Peyer's patch (tissue), 4 donors: ENCODE data around the gene HAP1. TPM values are rescaled to one million over a fixed set of nuclear protein-coding genes. Genes with fewer than 3 reads are reported as not detected.

ENCODE experiments used
- DNase-seq, 3 donors: peaks; one replicate each; pipeline ENCODE4 v3.0.0-alpha.2; 2017 to 2019
- H3K27ac ChIP-seq, 4 donors: fragments of 200-600 bp; sonication (generic); one replicate each; pipeline ENCODE4 v1.5.1; 2016 to 2019
- H3K27me3 ChIP-seq, 2 donors: fragments of 200-600 bp; sonication (generic); one replicate each; pipeline ENCODE4 v1.5.1; 2019
- H3K36me3 ChIP-seq, 3 donors: fragments of 200-600 bp; sonication (generic); one replicate each; pipeline ENCODE4 v1.5.1; 2016 to 2019
- H3K4me1 ChIP-seq, 4 donors: fragments of 200-600 bp; sonication (generic); one replicate each; pipeline ENCODE4 v1.5.1; 2016 to 2019
- H3K4me3 ChIP-seq, 4 donors: fragments of 200-600 bp; sonication (generic); 1 replicate in 3 of 4; 2 replicates in 1 of 4; pipeline ENCODE4 v1.5.1; 2016 to 2019; ENCODE audit warnings: mild to moderate bottlenecking in 1 of 4
- H3K9me3 ChIP-seq, 4 donors: fragments of 200-600 bp; sonication (generic); one replicate each; pipeline ENCODE4 v1.5.1; 2016 to 2019; ENCODE audit warnings: mild to moderate bottlenecking in 1 of 4
- POLR2A ChIP-seq, 2 donors: fragments of 450-650 bp; IDR thresholded peaks; one replicate each; pipeline ENCODE4 v1.5.1; 2017; ENCODE audit warnings: antibody characterized with exemption in 2 of 2, mild to moderate bottlenecking in 2 of 2, moderate library complexity in 2 of 2
- total RNA-seq, 4 donors: library from RNA; depleted of rRNA; stranded (reverse); fragments of >200 nt; gene quantifications; one replicate each; pipeline ENCODE4 v1.1.0, GENCODE V29; 2016
- TF ChIP-seq, protein P1 (sequence below), 6 experiments: fragments of 450-650 bp in 4 of 6; fragments of 200-600 bp in 2 of 6; sonication (generic) in 1 of 6; IDR thresholded peaks; one replicate each; pipeline ENCODE4 v1.5.1; 2017 to 2019; ENCODE audit warnings: antibody characterized with exemption in 6 of 6, mild to moderate bottlenecking in 3 of 6, moderate library complexity in 1 of 6

Gene HAP1
- total RNA-seq, 4 donors from 2014 or later: 0.94 to 5.0 TPM; not detected in 2

DNA sequence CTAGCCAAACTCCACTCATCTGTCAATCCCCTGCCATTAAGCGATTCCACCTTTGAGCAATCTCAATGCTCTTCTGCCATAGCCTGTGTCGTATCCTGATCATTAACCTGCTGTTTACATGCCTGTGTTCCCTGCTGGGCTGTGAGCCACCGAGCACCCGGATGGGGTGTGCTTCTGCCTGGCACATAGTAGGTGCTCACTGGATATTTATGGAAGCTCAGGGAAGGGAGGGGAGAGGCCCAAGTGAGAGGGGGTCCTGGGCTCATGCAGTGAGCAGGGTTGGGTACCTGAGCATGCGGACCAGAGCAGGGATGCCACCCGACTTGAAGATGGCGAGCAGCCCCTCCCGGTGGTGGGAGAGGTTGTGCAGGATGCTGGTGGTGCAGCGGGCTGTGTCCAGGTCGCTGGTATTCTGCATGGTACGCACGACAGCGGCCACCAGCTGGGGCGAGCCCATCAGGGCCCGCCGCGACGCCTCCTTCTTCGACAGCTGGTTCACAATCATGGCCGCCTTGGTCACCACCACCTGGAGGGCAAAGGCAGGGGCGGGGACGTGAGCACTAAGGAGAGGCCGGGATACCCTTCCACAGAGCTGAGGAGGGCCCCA lies 34.3 kb upstream of the HAP1 start:
- Histone ChIP-seq H3K4me1 (peaks cover 0 to 25% (median 5%) of the 10 kb centered on the region in 4 donors), H3K36me3 (peaks cover 0 to 88% (median 3%) of the 10 kb centered on the region in 3 donors), H3K9me3 (no peaks in the 10 kb centered on the region), H3K27me3 (no peaks in the 10 kb centered on the region), H3K4me3 (no peak overlapping the region), H3K27ac (no peak overlapping the region)
- TF ChIP-seq, protein P1, sequence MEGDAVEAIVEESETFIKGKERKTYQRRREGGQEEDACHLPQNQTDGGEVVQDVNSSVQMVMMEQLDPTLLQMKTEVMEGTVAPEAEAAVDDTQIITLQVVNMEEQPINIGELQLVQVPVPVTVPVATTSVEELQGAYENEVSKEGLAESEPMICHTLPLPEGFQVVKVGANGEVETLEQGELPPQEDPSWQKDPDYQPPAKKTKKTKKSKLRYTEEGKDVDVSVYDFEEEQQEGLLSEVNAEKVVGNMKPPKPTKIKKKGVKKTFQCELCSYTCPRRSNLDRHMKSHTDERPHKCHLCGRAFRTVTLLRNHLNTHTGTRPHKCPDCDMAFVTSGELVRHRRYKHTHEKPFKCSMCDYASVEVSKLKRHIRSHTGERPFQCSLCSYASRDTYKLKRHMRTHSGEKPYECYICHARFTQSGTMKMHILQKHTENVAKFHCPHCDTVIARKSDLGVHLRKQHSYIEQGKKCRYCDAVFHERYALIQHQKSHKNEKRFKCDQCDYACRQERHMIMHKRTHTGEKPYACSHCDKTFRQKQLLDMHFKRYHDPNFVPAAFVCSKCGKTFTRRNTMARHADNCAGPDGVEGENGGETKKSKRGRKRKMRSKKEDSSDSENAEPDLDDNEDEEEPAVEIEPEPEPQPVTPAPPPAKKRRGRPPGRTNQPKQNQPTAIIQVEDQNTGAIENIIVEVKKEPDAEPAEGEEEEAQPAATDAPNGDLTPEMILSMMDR (IDR thresholded peaks at IDR 0.05): no peak
- TF ChIP-seq POLR2A (IDR thresholded peaks at IDR 0.05): no peak
- DNase-seq: no peak

GRCh38 chr17:41767324-41768042 lies 33.0 kb upstream of the HAP1 start:
- no peaks in the 10 kb centered on the region for H3K27me3 ChIP-seq
- H3K9me3 ChIP-seq: no peaks in the 10 kb centered on the region
- H3K36me3 ChIP-seq: peaks cover 0 to 100% (median 3%) of the 10 kb centered on the region in 3 donors
- no peak for DNase-seq
- TF ChIP-seq, protein P1 (IDR thresholded peaks at IDR 0.05): no peak
- TF ChIP-seq POLR2A (IDR thresholded peaks at IDR 0.05): no peak
- no peak overlapping the region for H3K4me3 ChIP-seq
- H3K27ac ChIP-seq: no peak overlapping the region
- peaks cover 0 to 13% (median 1%) of the 10 kb centered on the region in 4 donors for H3K4me1 ChIP-seq

GRCh38 chr17:41766135-41766534 lies 31.7 kb upstream of the HAP1 start:
- H3K36me3 ChIP-seq: peaks cover 0 to 99% (median 3%) of the 10 kb centered on the region in 3 donors
- no peaks in the 10 kb centered on the region for H3K9me3 ChIP-seq
- DNase-seq: no peak
- H3K27me3 ChIP-seq: no peaks in the 10 kb centered on the region
- no peak overlapping the region for H3K4me3 ChIP-seq
- H3K27ac ChIP-seq: no peak overlapping the region
- H3K4me1 ChIP-seq: no peaks in the 10 kb centered on the region
- TF ChIP-seq, protein P1 (IDR thresholded peaks at IDR 0.05): no peak
- no peak for TF ChIP-seq POLR2A (IDR thresholded peaks at IDR 0.05)

DNA sequence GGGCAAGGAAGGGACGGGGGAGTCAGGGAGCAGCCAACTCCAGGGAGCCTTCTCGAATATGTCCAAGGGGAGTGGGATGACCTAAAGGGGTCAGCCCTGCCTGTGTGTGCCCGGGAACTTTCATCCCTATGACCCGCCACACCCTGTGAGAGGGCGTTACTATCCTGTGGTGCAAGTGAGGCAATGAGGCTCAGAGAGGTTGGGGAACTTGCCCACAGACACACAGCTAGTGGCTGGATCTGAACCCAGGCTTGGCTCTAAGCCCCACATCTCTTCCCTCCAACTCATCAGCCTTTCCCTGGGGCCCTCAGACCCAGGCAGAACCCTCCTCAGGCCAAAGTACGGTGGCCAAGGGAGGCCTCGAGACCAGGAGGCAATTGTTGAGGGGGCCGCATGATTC lies 28.9 kb upstream of the HAP1 start:
- H3K4me3 ChIP-seq: no peak overlapping the region
- H3K4me1 ChIP-seq: no peaks in the 10 kb centered on the region
- TF ChIP-seq POLR2A (IDR thresholded peaks at IDR 0.05): no peak
- TF ChIP-seq, protein P1 (IDR thresholded peaks at IDR 0.05): no peak
- no peak for DNase-seq
- no peaks in the 10 kb centered on the region for H3K27me3 ChIP-seq
- peaks cover 0 to 99% (median 0%) of the 10 kb centered on the region in 3 donors for H3K36me3 ChIP-seq
- H3K9me3 ChIP-seq: no peaks in the 10 kb centered on the region
- no peak overlapping the region for H3K27ac ChIP-seq

GRCh38 chr17:41762841-41763240 lies 28.4 kb upstream of the HAP1 start:
- TF ChIP-seq POLR2A (IDR thresholded peaks at IDR 0.05): no peak
- TF ChIP-seq, protein P1 (IDR thresholded peaks at IDR 0.05): no peak
- Histone ChIP-seq H3K36me3 (peaks cover 0 to 99% (median 0%) of the 10 kb centered on the region in 3 donors), H3K4me3 (no peak overlapping the region), H3K27me3 (no peaks in the 10 kb centered on the region), H3K9me3 (no peaks in the 10 kb centered on the region), H3K4me1 (no peaks in the 10 kb centered on the region), H3K27ac (no peak overlapping the region)
- no peak for DNase-seq
